HFF-Myc (cell line): ENCODE measurements around the gene PPFIA3.

ENCODE experiments used
- DNase-seq: peaks from one replicate; pipeline ENCODE4 v3.0.0-alpha.2; 2011; ENCODE audit warnings: low read depth; ENCODE audit errors: extremely low read depth
- H3K4me3 ChIP-seq: replicated peaks from 2 replicates; pipeline ENCODE4 v1.5.1; 2011; ENCODE audit warnings: low read depth, mild to moderate bottlenecking, control low read depth, low read length
- TF ChIP-seq, protein P1 (sequence below): IDR thresholded peaks from 2 replicates; pipeline ENCODE4 v1.5.1; 2012; ENCODE audit warnings: mild to moderate bottlenecking, low read depth, low read length, control low read depth; ENCODE audit errors: missing control alignments

The PPFIA3 gene

DNA sequence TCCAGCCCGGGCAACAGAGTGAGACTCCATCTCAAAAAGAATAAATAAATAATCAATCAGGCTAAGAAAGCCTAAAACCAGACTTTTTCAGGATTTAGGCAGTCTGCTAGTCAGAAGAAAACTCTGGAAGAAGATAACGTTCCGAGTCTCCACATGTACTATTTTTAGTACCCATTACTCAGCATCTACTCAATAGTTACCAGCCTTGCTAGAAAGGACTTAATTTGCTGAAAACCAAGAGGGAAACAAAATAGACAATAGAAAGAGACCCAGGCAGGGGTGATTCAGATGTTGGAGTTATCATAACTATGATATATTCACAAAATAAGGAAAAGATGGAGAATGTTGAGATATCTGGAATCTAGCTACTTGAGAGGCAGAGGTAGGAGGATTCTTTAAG is 8.8 kb upstream of the PPFIA3 start:
- TF ChIP-seq, protein P1, sequence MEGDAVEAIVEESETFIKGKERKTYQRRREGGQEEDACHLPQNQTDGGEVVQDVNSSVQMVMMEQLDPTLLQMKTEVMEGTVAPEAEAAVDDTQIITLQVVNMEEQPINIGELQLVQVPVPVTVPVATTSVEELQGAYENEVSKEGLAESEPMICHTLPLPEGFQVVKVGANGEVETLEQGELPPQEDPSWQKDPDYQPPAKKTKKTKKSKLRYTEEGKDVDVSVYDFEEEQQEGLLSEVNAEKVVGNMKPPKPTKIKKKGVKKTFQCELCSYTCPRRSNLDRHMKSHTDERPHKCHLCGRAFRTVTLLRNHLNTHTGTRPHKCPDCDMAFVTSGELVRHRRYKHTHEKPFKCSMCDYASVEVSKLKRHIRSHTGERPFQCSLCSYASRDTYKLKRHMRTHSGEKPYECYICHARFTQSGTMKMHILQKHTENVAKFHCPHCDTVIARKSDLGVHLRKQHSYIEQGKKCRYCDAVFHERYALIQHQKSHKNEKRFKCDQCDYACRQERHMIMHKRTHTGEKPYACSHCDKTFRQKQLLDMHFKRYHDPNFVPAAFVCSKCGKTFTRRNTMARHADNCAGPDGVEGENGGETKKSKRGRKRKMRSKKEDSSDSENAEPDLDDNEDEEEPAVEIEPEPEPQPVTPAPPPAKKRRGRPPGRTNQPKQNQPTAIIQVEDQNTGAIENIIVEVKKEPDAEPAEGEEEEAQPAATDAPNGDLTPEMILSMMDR = no peak
- no peak for DNase-seq

DNA sequence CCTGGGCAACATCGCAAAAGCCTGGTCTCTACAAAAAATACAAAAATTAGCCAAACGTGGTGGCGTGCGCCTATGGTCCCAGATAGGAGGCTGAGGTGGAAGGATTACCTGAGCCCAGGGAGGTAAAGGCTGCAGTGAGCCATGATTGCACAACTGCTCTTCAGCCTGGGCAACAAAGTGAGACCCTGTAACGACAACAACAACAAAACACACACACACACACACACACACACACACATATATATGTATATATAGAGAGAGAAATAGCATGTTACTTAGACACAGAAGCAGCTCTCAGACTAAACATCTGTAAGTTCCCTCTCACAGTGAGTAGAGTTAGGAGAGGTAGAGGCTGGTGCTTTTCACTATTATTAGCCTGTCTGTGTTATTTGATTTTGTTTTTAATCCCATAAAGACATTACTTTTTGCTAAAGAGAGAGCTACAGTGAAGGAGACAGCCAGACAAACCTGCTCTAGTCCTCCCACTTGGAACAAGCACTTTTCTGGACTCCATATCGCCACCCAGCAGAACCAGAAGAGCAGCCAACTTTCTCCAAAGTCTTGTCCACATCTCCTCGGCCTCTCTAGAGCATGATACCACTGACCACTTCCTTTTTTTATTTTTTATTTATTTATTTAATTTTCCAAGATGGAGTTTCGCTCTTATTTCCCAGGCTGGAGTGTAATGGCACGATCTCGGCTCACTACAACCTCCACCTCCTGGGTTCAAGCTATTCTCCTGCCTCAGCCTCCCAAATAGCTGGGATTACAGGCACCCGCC is 7.9 kb upstream of the PPFIA3 start:
- no peak for DNase-seq
- H3K4me3 ChIP-seq = no peak overlapping the region
- TF ChIP-seq, protein P1 = no peak

More for the DNA sequence above, 8.8 kb upstream of the PPFIA3 start:
- no peak overlapping the region for H3K4me3 ChIP-seq

GRCh38 chr19:49113762-49114629 is 5.3 kb upstream of the PPFIA3 start, which contains the start of gene LIN7B:
Gene LIN7B, plus strand, starts transcription at chr19:49114370. Its CDS starts 35 bp downstream, at chr19:49114405.
- no peak for DNase-seq
- TF ChIP-seq, protein P1 = no peak
- H3K4me3 ChIP-seq = peak within 1 kb of the TSS; percentile 56

- H3K4me3 ChIP-seq = peak overlapping the region; percentile 56
- no peak for DNase-seq
- TF ChIP-seq, protein P1 = no peak
Observed at GRCh38 chr19:49114630-49115363, 4.5 kb upstream of the PPFIA3 start.

- no peak for DNase-seq
- no peak overlapping the region for H3K4me3 ChIP-seq
- TF ChIP-seq, protein P1 = no peak
Observed at GRCh38 chr19:49116544-49116943, 2.8 kb upstream of the PPFIA3 start.
